ENCODE results near the gene IER5L.

- TF ChIP-seq CTCF (IDR thresholded peaks at IDR 0.05): no peak
- TF ChIP-seq POLR2A (IDR thresholded peaks at IDR 0.05): no peak
Observed at GRCh38 chr9:129156163-129156562, 21.9 kb downstream of the IER5L start.
